Mesenchymal stem cell (in vitro differentiated cells and primary cell): ENCODE measurements around the gene COX6B2.

ENCODE experiments used
- DNase-seq: peaks from one replicate; pipeline ENCODE4 v3.0.0-alpha.2; 2013
- H2AFZ ChIP-seq: one replicate; pipeline ENCODE4 v1.6.1; 2013; ENCODE audit warnings: low read depth, mild to moderate bottlenecking, control low read depth, inconsistent platforms, low read length, moderate library complexity
- H2AK5ac ChIP-seq: 2 replicates; pipeline ENCODE4 v1.6.1; 2013; ENCODE audit warnings: low read length, moderate library complexity, mild to moderate bottlenecking, inconsistent platforms; ENCODE audit not compliant: severe bottlenecking
- H2BK120ac ChIP-seq: one replicate; pipeline ENCODE4 v1.6.1; 2013; ENCODE audit warnings: low read depth, mild to moderate bottlenecking, inconsistent platforms, low read length, moderate library complexity
- H2BK12ac ChIP-seq, 2 experiments: one replicate each; pipeline ENCODE4 v1.6.1; 2013; ENCODE audit warnings: inconsistent platforms in 2 of 2, low read length in 2 of 2, mild to moderate bottlenecking in 2 of 2, moderate library complexity in 2 of 2, control low read depth in 1 of 2
- H2BK15ac ChIP-seq: one replicate; pipeline ENCODE4 v1.6.1; 2013; ENCODE audit warnings: mild to moderate bottlenecking, low read depth, inconsistent platforms; ENCODE audit not compliant: poor library complexity, severe bottlenecking
- H2BK5ac ChIP-seq: 2 replicates; pipeline ENCODE4 v1.6.1; 2013; ENCODE audit warnings: low read depth, mild to moderate bottlenecking, low read length, control low read depth, inconsistent platforms; ENCODE audit not compliant: poor library complexity, severe bottlenecking
- H3K14ac ChIP-seq, 2 experiments: one replicate each; pipeline ENCODE4 v1.6.1; 2013; ENCODE audit warnings: inconsistent platforms in 2 of 2, low read length in 2 of 2, control low read depth in 1 of 2, mild to moderate bottlenecking in 1 of 2, moderate library complexity in 1 of 2
- H3K18ac ChIP-seq, 2 experiments: one replicate each; pipeline ENCODE4 v1.6.1; 2013; ENCODE audit warnings: inconsistent platforms in 2 of 2, low read length in 2 of 2, control low read depth in 1 of 2, low read depth in 1 of 2, mild to moderate bottlenecking in 1 of 2
- H3K23ac ChIP-seq, 2 experiments: one replicate each; pipeline ENCODE4 v1.6.1; 2013; ENCODE audit warnings: inconsistent platforms in 2 of 2, low read length in 2 of 2, mild to moderate bottlenecking in 2 of 2, moderate library complexity in 2 of 2, control low read depth in 1 of 2
- H3K27ac ChIP-seq: 2 replicates; pipeline ENCODE4 v1.5.1; 2013; ENCODE audit warnings: mild to moderate bottlenecking, moderate library complexity, low read length, control low read depth, inconsistent platforms; ENCODE audit not compliant: poor library complexity, severe bottlenecking
- H3K27me3 ChIP-seq, 2 experiments: 2 replicates each; pipeline versions ENCODE4 v1.6.1 to v1.7.0; 2013; ENCODE audit warnings: low read length in 2 of 2, mild to moderate bottlenecking in 2 of 2, moderate library complexity in 2 of 2, control low read depth in 1 of 2, inconsistent platforms in 1 of 2; ENCODE audit not compliant: control insufficient read depth in 1 of 2, insufficient read depth in 1 of 2
- H3K36me3 ChIP-seq, 2 experiments: 2 replicates each; pipeline versions ENCODE4 v1.6.1 to v1.7.0; 2013; ENCODE audit warnings: low read length in 2 of 2, control low read depth in 1 of 2, inconsistent platforms in 1 of 2, low read depth in 1 of 2, mild to moderate bottlenecking in 1 of 2; ENCODE audit not compliant: insufficient read depth in 2 of 2, control insufficient read depth in 1 of 2
- H3K4ac ChIP-seq, 2 experiments: one replicate each; pipeline ENCODE4 v1.6.1; 2013; ENCODE audit warnings: inconsistent platforms in 2 of 2, low read length in 2 of 2, mild to moderate bottlenecking in 2 of 2, moderate library complexity in 2 of 2, control low read depth in 1 of 2, low read depth in 1 of 2
- H3K4me1 ChIP-seq: 2 replicates; pipeline ENCODE4 v1.6.1; 2013; ENCODE audit warnings: low read depth, low read length, control low read depth; ENCODE audit not compliant: control insufficient read depth, insufficient read depth
- H3K4me2 ChIP-seq: 2 replicates; pipeline ENCODE4 v1.6.1; 2013; ENCODE audit warnings: low read length, mild to moderate bottlenecking, inconsistent platforms; ENCODE audit not compliant: poor library complexity, severe bottlenecking
- H3K4me3 ChIP-seq, 2 experiments: 2 replicates each; pipeline versions ENCODE4 v1.5.1 to v1.7.0; 2013; ENCODE audit warnings: low read length in 2 of 2, mild to moderate bottlenecking in 2 of 2, control low read depth in 1 of 2, low read depth in 1 of 2; ENCODE audit not compliant: insufficient read depth in 1 of 2
- H3K79me1 ChIP-seq: replicated peaks from 2 replicates; pipeline ENCODE4 v1.6.1; 2013; ENCODE audit warnings: mild to moderate bottlenecking, control low read depth, low read length, inconsistent platforms; ENCODE audit not compliant: poor library complexity, severe bottlenecking
- H3K9ac ChIP-seq: 2 replicates; pipeline ENCODE4 v1.7.0; 2013; ENCODE audit warnings: mild to moderate bottlenecking, low read length, moderate library complexity
- H3K9me3 ChIP-seq: 2 replicates; pipeline ENCODE4 v1.7.0; 2013; ENCODE audit warnings: mild to moderate bottlenecking, low read length; ENCODE audit not compliant: control insufficient read depth
- H4K8ac ChIP-seq: one replicate; pipeline ENCODE4 v1.6.1; 2013; ENCODE audit warnings: inconsistent platforms, mild to moderate bottlenecking, low read length, moderate library complexity
- H4K91ac ChIP-seq: one replicate; pipeline ENCODE4 v1.6.1; 2013; ENCODE audit warnings: mild to moderate bottlenecking, low read length, inconsistent platforms
- WGBS: methylation state at CpG from one replicate; pipeline ENCODE4 v1.1.7; 2013; ENCODE audit warnings: mixed read lengths; 5-methylcytosine and 5-hydroxymethylcytosine counted together

COX6B2 gene

DNA sequence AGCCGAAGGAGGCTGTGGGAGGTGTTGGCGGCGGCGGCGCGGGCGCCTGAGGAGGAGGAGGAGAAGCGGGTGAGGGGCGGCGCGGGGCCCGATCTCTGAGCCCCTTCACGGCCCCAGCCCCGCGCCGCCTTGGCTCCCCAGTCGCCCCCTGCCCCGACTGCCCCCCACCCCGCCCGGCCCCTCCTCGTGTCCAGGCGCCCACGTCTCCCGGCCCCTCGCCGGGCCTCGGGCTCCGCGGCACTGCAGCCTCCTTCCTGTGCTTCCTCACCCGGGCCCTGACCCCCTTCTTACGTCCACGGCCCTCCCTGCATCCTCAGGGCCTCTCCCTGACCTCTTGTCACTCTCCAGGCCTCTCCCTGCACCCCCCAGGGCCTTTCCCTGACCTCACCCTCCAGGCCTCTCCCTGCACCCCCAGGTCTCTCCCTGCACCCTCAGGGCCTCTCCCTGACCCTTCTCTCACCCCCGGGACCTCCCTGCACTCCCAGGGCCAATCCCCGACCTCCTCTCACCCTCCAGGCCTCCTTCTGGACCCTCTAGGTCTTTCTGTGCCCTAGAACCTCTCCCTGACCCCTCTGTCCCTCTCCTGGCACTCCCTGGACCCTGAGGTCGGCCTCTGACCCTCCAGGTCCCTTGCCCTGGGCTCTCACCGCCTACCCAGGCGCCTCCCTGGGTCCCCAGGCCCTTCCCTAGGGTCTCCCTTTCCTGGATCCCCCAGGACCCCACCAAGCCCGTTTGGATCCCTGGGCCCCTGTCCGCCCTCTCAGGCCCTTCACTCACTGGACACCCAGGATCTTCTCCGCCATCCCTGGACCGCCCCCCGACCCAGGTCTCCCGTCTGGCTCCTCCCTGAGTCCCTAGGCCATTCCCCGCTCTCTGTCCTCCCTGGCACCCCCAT lies 14.4 kb downstream of the COX6B2 start:
- Histone ChIP-seq H2BK12ac (peak overlapping the region in 1 of 2 experiments; percentile 92), H2BK120ac (peak overlapping the region; percentile 9), H3K18ac (peak overlapping the region; percentile 70 to 97), H3K27ac (no peak overlapping the region), H3K4ac (peak overlapping the region; percentile 35 to 98), H3K23ac (peak overlapping the region in 1 of 2 experiments; percentile 94), H3K14ac (peak overlapping the region in 1 of 2 experiments; percentile 85), H3K36me3 (peaks cover 16 to 35% of the 10 kb centered on the region in 2 experiments), H3K4me1 (peaks cover 38% of the 10 kb centered on the region), H4K8ac (peak overlapping the region; percentile 88), H2AK5ac (peak overlapping the region; percentile 53), H3K27me3 (peaks cover 0 to 9% of the 10 kb centered on the region in 2 experiments), H3K4me2 (peak overlapping the region; percentile 98), H3K4me3 (peak overlapping the region; percentile 69 to 93), H3K9ac (peak overlapping the region; percentile 93), H2BK5ac (peak overlapping the region; percentile 45), H3K79me1 (peaks cover 14% of the 10 kb centered on the region), H4K91ac (peak overlapping the region; percentile 70), H2BK15ac (peak overlapping the region; percentile 64), H2AFZ (no peak overlapping the region), H3K9me3 (no peaks in the 10 kb centered on the region)
- 4% methylated on average over 29 of the region's 44 CpGs for WGBS
- DNase-seq: no peak

DNA sequence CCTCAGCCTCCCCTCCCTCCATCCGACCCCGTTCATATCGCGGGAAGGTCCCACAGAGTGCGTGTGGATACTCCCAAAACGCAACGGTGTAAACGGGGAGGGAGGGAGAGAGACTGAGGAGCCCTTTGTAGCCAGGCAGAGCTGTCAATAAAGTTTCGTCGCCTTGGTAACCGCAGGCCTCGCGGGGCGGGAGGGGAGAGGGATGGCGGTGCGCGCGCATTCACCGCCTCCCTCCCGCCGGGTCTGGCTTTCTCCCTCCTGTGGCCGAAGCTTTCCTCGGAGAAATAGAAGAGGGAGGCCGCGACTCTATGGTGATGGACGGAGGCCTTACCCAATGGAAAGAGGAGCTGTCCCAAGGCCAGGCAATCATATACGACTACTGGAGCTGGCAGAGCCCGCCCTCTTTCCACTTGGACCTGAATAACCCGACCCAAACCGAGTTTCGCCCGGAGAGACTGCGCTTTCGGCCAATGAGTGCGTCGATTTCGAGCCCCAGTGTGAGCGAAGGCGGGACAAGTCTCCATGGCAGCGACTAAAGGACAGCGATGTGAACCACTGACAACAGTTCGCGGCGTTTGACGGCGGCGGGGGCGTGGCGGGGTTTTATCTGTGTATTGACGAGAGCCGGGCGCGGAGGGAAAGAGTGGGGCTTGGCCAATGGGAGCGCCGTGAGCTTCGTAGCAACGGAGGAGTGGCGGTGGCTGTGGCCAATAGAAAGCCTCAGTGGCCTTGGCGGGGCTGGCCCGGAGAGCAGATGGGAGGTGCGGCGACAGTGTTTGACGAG lies 15.2 kb downstream of the COX6B2 start, which contains the start of gene KMT5C:
Gene KMT5C, plus strand, starts transcription at position 772 of the 784 bp plus-strand sequence. CDS start 2,061 bp downstream, outside the sequence.
- Histone ChIP-seq H4K8ac (peak within 1 kb of the TSS; percentile 88), H3K14ac (peak within 1 kb of the TSS in 1 of 2 experiments; percentile 95), H4K91ac (peak within 1 kb of the TSS; percentile 79), H3K9me3 (no peaks in the 10 kb centered on the region), H3K9ac (peak within 1 kb of the TSS; percentile 94), H3K4me3 (peak within 1 kb of the TSS; percentile 69 to 93), H2AK5ac (peak within 1 kb of the TSS; percentile 53), H3K36me3 (peaks cover 16 to 27% of the 10 kb centered on the region in 2 experiments), H2BK5ac (peak within 1 kb of the TSS; percentile 88), H3K23ac (peak within 1 kb of the TSS in 1 of 2 experiments; percentile 94), H2BK120ac (peak within 1 kb of the TSS; percentile 9), H3K18ac (peak within 1 kb of the TSS; percentile 70 to 97), H2BK12ac (peak within 1 kb of the TSS in 1 of 2 experiments; percentile 92), H3K4ac (peak within 1 kb of the TSS; percentile 58 to 98), H3K4me2 (peak within 1 kb of the TSS; percentile 98), H2AFZ (peak within 1 kb of the TSS; percentile 75), H3K27ac (peak within 1 kb of the TSS; percentile 93), H3K27me3 (peaks cover 0 to 9% of the 10 kb centered on the region in 2 experiments), H3K4me1 (peaks cover 34% of the 10 kb centered on the region), H3K79me1 (peaks cover 14% of the 10 kb centered on the region), H2BK15ac (peak within 1 kb of the TSS; percentile 70)
- whole genome bisulfite sequencing: under 1% methylated on average over 56 of the region's 63 CpGs
- peak; percentile 100 for DNase-seq

DNA sequence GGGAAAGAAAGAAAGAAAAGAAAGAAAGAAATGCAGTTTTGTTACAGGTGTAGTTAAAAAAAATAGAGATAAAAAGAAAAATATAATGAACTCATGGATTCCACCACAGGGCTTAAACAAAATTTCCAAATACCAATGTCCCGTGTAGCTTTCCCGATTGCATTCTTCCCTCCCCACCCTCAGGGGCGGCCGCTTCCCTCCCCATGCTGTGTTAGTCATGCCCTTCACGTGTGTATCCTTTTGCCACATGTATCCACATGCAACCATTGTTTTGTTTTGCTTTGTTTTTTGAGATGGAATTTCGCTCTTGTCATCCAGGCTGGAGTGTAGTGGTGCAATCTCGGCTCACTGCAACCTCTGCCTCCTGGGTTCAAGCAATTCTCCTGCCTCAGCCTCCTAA lies 18.4 kb downstream of the COX6B2 start:
- no peak overlapping the region for H3K18ac ChIP-seq
- H2AFZ ChIP-seq: no peak overlapping the region
- no peak overlapping the region for H2BK12ac ChIP-seq
- H4K8ac ChIP-seq: no peak overlapping the region
- no peak overlapping the region for H2BK15ac ChIP-seq
- peaks cover 13% of the 10 kb centered on the region for H3K4me1 ChIP-seq
- H3K27ac ChIP-seq: no peak overlapping the region
- no peaks in the 10 kb centered on the region for H3K36me3 ChIP-seq
- H3K9ac ChIP-seq: no peak overlapping the region
- 78% methylated on average over 7 of the region's 7 CpGs for WGBS
- no peak overlapping the region for H2BK5ac ChIP-seq
- H2BK120ac ChIP-seq: no peak overlapping the region
- H4K91ac ChIP-seq: no peak overlapping the region
- H3K9me3 ChIP-seq: no peaks in the 10 kb centered on the region
- H3K4me3 ChIP-seq: no peak overlapping the region
- no peak for DNase-seq
- H3K27me3 ChIP-seq: peaks cover 0 to 13% of the 10 kb centered on the region in 2 experiments
- H3K4ac ChIP-seq: no peak overlapping the region
- H3K79me1 ChIP-seq: peaks cover 8% of the 10 kb centered on the region
- no peak overlapping the region for H3K4me2 ChIP-seq
- H3K14ac ChIP-seq: no peak overlapping the region
- no peak overlapping the region for H3K23ac ChIP-seq
- H2AK5ac ChIP-seq: no peak overlapping the region
